Activated CD4-positive, alpha-beta T cell treated with anti-CD3 and anti-CD28 coated beads, Interleukin-2, amount 50 U/mL, for 48 hours (primary cell): ENCODE data around the gene MAGI2.
"Not testable (repeated sequence)": the region's sequence is repeated elsewhere in the genome, so short reads cannot be mapped to it uniquely, and the experiment has no call there.

ENCODE experiments used
- DNase-seq, 2 experiments: peaks; one replicate each; pipeline ENCODE4 v3.0.0-alpha.2; 2020

The MAGI2 gene

DNA sequence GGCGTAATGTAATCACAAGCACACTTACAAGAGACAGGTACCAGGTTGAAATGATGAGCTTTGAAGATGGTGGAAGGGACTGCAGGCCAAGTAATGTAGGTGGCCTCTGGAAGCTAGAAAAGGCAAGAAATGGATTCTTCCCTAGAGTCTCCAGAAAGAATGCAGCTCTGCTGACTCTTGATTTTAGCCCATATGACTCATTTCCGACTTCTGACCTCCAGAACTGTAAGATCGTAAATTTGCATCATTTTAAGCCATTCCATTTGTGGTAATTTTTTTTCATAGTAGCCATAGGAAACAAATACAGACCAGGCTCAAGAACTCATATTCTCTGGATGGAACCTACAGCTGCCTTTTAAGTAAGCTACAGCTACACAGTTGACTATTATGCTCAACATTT, 315.5 kb downstream of the MAGI2 start:
- DNase-seq = no peak

DNA sequence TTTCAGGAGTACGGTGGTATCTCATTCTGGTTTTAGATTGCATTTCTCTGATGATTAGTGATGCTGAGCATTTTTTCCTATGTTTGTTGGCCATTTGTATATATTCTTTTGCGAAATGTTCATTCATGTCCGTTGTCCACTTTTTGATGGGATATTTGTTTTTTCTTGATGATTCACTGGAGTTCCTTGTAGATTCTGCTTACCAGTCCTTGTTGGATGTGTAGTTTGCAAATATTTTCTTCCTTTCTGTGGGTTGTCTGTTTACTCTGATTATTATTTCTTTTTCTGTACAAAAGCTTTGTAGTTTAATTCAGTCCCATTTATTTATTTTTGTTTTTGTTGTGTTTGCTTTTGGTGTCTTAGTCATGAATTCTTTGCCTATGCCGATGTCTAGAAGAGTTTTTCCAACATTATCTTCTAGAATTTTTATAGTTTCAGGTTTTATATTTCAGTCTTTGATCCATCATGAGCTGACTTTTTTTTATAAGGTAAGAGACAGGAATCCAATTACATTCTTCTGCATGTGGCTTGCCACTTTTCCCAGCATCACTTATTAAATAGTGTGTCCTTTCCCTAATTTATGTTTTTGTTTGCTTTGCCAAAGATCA, 320.5 kb downstream of the MAGI2 start:
- DNase-seq = no peak

DNA sequence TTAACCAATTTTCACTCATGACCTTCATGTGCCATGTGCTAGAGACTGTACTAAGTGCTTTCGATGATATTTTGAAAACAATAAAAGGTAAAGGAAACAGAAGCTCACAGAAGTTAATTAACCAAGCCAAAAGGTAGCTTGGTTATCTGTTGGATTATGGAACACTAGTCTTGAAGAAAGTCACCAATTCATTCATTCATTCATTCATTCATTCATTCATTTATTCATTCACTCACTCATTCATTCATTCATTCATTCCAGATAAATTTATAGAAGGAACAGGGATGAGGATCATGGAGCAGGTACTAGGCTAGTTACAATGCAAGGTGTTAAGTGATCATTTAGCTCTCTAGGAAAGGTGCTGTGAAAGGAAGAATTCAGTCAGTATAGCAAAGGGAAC, 322.8 kb downstream of the MAGI2 start:
- DNase-seq = no peak

DNA sequence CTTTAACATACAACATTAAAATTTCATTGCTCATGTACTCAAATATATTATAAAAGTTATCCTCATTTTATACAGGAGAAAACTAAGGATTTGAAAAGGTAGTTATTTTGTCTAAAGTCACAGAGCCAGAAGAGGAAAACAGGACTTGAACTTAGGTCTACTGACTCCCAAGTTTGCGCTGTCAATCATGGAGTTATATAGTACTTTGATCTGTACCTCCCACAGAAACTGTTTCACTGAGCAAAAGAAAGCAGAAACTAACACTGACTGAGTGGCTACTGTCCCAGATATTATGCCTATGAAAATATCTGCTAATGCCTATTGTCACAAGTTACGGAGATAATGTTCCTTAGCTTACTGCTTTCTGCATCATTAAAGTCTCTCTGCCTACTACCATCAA, 329.1 kb downstream of the MAGI2 start:
- DNase-seq = no peak

DNA sequence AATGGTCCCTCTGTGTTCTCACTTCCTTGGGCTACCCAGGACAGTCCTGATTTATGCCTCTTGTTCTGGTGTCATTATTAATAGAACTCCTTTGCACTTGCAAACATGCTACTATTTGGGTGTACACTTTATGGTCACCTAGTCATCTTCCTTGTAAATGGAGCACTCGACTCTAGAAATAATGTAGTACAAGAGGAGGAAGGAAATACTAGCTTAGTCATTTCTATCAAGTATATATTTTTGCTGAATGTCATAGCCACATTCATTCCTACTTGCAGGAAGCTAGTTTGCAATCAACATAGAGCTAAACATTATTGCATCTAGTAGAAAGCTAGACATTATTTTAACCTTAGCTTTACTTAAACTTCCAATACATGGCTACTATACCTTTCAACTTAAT, 335.3 kb downstream of the MAGI2 start:
- DNase-seq = no peak

DNA sequence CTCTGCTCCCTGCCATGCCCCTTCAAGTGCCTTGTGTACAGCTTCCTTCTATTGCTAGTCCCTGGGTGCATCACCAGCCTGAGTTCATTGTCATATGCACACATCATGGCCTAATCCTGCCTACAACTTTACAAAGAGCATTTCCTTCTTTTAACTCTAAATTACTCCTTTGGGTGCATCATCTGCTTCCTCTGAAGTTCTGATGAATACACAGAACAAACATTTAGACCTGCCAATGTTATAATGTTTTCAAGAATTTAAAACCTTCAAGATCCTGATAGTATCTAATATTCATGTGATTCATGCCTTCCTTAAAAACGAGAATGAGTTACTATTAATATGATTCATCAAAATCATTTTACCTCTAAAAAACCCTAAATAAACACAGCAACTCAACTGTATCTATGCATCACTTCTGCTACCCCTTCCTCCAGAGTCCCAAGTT, 357.1 kb downstream of the MAGI2 start:
- DNase-seq = no peak

DNA sequence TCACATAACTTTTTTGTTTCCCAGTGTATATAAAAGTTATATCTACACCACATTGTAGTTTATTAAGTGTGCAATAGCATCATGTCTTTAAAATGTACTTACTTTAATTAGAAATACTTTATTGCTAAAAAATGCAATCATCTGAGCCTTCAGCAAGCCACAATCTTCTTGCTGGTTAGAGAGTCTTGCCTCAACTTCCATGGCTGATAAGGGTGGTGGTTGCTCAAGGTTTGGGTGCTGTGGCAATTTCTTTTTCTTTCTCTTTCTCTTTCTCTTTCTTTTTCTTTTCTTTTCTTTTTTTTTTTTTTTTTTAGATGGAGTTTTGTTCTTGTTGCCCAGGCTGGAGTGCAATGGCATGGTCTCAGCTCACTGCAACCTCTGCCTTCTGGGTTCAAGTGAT, 360.0 kb downstream of the MAGI2 start:
- no peak for DNase-seq

DNA sequence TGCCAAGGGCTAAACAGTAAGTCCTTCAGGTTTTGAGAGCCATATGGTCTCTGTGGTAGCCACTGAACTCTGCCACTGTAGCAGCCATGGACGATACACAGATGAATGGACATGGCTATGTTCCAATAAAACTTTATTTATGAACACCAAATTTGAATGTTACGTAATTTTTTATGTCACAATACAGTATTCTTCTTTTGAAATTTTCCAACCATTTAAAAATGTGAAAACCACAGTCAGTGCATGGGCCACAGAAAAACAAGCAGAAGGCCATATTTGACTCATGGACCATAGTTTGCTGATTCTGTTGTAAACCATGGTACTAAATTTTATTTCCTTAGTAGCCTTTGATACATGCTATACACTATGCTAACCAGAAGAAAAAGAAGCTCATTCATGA, 361.8 kb downstream of the MAGI2 start:
- DNase-seq = no peak

DNA sequence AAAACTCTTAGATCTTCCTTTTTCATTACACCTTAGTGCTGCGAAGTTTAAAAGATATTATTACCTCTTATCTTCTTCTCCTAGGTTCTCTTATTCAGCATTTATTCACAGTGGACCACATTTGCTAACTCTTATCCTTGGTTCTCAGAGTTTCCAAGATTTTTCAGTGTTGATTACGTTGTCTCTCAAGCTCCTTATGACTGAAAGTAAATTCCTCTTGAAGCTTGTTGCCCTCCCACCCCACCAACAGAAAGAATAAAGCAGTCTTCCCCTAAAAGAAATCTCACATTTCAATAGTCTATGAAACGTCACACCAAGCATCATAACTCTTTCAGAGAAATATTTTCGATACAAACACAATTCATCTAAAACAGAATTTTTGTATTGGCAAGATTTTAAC, 362.5 kb downstream of the MAGI2 start:
- DNase-seq = no peak

DNA sequence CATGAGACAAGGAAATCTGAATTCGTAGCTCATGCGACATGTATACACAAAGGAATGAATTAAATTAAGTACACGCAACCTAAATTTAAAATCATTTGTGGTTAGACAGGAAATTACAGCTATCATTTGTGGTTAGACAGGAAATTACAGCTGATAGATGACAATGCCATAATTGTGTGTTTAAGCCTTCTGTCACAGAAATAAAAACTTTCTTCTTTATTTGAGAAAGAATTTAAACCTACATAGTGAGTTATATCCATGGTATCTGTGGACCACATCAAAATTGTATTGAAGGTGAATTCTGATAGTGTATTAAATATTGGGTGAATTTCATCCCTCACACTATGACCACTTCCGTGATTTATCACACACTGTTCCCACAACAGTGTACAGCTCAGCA, 362.9 kb downstream of the MAGI2 start:
- no peak for DNase-seq

DNA sequence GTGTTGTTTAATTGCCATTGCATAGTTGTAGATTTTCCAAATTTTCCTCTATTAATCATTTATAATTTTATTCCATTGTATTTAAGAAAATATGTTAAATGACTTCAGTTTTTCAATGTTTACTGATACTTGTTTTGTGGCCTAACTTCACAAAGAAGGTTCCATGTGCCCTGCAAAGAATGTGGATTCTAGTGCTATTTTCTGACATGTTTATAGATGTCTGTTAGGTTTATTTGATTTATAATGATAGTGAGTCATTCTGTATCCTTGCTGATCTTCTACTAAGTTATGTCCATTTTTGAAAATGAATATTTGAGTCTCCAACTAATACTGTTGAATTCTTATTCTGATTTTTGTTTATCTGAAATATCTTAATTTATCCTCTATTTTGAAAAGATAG, 369.0 kb downstream of the MAGI2 start:
- no peak for DNase-seq

DNA sequence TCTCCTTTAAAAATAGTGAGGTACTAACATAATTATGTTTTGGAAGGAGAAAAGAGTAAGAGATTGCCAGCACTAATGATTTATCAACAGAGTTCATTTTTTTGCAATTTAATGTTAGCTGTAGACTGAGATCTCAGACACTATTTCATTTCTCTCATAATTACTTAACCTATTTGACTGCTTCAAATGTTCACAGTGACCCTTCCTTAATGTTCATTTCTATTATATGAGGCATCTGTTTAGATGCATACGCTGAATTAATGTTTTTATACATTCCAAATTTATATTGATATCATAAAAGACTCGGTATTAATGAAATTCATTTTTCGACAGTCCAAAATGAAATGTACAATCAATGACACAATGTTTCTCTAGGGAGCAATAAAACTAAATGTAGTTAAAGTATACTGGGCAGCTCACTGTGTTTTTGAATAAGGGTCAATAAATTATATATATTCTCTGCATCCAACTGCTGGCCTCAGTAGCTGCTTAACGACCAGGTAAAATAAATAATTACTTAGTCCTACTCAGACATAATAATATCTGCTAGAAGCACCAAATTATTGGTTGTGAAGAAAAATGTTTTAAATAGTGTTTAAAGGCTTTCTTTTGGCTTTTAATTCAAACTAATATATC, 373.4 kb downstream of the MAGI2 start:
- no peak for DNase-seq

DNA sequence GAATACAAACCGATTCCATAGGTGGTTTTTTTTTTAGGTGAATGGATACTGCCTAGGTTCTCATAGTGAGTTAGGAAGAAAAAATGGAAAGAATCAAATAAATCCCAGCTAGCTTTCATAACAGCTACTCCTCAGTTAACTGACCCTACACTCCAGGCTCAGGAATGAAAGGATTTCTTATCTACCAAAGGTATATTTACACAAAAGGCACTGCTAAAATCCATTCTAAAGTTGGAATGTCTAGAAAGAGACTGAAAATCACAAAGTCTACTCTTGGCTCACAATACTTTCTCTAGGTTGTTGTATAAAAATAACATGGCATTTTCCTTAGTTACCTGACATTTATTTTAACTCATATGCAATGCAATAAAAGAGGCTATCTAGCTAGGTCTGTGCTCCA, 375.2 kb downstream of the MAGI2 start:
- no peak for DNase-seq

DNA sequence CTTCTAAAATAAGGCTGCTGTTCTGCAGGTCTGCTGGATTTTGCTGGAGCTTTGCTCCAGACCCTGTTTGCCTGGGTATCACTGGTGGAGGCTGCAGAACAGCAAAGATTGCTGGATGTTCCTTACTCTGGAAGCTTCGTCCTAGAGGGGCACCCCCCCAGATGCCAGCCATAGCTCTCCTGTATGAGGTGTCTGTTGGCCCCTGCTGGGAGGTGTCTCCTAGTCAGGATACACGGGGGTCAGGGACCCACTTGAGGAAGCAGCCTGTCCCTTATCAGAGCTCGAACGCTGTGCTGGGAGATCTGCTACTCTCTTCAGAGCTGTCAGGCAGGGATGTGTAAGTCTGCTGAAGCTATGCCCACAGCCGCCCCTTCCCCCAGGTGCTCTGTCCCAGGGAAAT, 382.3 kb downstream of the MAGI2 start:
- not testable (repeated sequence) for DNase-seq

DNA sequence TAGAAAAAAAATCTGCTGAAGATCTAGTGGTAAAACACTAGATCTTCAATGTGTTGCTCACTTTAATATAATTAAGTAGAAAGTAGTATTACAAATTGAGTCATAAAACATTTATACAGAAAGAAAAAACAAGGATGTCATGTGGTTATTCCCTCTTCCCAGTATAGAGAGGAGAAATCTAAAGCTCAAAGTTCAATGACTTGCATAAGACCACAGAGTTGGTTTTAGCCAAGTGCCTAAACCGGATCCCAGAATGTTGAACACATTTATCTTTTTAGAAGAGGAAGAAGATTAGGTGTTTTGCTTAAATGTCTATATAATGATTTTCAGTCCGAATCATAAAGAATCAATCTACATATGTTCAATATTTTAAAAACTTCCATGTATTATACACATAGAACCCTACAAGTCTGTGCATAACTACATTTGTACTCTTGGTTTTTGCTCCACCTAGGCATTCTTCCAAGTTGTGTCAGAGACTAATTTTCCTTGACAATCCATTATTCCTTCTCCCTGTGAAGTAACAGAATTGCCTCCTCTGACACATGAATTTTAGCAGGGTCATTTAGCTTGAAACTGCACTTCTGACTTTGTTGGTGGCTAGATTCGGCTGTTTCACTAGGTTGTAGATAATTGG, 389.2 kb downstream of the MAGI2 start:
- no peak for DNase-seq

DNA sequence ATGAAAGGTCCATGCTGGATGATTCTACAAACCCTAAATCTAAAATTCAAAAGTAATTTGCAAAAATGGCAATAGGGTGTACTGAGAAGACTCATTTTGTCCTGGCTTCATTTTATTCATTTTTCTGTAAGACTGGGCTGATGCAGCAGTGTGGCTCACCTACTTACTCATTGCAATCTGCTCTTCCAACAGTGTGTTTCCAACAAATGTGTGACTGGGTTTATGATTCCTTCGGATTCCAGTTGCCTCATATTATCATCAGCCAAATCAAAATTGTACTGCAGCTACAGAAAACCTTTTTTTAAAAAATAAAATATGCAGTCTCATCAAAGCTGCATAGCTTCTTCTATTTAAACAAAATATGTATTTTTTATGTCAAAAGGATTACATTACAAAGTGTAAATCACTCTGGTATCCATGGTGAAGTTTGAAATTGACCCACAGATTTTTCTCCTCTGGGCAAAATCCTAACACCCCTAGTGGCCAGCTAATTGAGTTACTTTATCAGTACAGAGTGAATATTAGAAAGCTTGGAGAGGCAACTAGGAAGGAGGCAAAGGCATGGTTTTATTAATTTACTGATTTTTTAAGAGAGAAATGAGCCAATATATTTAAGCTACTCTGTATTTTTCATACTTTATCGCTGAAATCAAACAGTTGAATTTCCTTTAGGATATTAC, 390.3 kb downstream of the MAGI2 start:
- no peak for DNase-seq

DNA sequence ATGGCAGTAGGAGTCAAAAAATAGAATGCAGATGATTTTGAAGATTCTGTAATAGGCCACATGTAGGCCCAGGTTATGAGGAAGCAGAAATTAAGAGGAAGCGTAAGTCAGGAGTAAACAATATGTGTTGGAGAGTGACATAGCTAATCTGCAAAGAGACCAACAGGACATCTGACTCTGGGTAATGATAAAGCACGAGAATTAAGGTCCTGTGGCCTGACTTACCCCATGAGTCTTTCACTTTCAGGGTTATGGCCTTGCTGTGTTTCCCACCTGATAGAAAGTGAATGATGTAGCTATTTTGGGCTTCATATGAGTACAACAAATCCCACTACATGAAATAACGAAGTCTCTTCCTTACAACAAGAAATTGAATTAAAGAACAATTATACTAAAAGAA, 393.0 kb downstream of the MAGI2 start:
- no peak for DNase-seq

DNA sequence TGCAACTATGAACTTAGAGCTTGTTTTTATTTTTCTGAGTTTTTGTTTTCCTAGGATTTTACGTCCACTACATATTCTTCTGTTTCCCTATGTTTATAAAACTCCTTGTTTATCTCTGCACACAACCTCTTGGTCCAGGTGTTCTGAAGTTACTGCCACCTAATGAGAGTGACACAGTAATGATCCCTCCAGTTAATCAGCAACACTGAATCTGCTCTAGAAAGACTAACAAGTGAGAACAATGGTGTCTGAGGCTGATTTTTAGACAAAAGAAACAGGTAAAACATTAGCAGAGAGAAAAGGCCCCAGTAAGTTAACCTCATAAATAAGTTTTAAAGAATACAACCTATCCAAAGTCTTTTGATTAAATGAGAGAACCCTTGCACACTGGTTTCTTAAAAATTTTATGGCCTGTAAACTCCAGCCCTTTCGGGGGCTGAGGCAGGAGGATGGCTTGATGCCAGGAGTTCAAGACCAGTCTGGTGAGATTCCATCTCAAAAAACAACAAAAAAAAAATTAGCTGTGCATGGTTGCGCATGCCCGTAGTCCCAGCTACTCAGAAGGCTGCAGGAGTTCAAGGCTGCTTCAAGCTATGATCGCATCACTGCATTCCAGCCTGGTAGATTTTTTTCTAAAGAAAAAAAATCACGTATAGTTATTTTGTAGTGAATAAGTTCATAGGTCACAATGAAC, 397.6 kb downstream of the MAGI2 start:
- no peak for DNase-seq

DNA sequence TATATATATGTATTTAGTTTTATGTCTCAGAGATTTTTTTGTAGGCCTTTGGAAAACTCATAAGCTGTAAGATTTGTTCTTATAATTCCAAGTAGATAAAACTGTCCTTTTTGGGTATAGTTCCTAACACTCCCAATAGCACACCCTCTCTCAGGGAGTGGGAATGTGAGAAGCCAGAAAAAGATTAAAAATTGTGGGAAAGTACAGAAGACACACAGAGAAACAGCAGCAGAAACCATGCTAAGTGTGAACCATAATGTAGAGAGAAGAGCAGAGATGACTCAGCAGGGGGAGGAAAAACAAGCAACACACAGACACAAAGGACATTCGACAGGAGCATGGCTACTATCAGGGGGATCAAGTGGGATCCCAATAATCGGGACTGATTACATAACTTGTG, 401.6 kb downstream of the MAGI2 start:
- no peak for DNase-seq

DNA sequence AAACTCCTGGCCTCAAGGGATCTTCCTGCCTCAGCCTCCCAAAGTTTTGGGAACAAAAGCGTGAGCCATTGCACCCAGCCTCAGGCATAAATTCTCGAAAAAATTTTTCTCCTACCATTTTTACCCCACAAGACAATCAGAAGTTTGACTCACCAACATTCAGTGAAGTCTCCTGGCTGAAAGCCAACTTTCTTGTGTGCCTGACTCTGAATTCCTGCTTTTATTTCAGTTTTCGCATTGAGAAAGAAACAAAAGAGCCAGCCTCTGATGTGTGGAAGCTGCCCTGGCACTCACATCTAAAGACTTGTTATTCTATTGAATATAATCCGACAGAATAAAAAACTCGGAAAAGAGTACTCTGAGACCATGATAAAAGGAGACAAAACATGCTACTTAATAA, 402.9 kb downstream of the MAGI2 start:
- no peak for DNase-seq

DNA sequence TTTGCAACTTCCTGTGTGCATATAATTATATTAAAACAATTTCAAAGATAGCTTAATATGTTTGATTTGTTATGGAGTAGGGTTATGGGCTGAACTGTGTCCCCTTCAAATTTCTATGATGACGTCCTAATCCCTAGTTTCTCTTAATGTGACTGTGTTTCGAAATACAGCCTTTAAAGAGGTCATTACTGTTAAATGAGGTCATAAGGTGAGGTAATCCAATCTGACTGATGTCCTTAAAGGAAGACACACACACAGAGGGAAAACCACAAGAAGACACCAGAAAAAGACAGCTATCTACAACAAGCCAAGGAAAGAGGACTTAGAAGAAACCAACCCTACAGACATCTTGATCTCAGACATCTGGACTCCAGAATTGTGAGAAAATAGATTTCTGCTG, 407.4 kb downstream of the MAGI2 start:
- no peak for DNase-seq

DNA sequence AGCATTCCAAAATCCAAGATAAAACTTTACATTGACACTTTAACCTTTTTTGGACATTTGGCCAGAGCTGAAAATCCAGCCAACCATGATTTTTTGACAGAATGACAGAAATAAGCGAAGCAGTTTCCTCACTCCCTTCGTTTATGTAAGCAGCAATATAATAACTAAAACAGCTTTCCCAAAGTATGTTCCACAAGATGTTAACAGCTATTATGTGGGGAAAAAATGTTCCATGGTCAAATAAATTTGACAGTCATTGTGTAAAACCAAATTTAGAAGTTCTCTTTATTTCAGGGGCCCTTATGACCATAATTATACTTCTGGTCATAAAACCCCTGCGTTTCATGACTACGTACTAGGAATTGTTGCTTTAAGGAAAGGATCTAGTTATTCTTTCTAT, 416.5 kb downstream of the MAGI2 start:
- DNase-seq = no peak

DNA sequence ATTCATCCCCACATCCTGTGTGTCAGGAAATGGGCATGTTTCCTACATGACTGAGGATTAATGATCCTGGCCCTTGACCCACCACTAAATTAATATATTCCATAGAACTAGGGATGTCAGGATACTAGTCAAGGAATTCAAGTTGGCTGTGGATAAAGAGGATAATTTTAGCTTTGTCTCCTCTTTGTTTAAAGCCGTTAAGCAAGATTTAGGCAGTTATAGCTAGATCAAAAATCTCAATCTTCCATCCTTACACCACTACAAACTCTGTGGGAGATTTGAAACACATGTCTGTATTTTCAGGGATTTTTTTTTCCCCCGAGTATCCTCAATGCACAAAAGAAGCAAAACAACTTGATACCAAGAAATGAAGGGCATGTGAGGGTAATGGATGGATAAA, 417.1 kb downstream of the MAGI2 start:
- DNase-seq = no peak

DNA sequence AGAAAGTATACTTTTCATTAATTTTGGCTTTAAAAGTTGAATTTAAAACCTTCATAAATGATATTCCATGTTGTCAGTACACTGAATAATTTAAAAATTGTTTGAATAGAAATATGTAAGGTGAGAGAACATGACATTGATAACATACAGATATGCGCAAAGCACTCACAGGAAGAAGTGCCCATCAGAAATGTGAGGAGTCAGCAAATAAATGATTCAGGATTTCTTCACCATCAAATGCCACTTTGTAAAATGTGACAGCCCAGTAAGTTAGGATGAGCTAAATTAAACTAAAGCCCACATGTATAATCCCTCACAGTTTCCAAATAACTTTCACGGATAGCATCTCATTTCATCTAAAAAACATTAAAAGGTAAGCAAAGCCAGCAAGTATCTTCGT, 417.6 kb downstream of the MAGI2 start:
- DNase-seq = no peak
